ENCODE measurements around the gene DNAAF5.

The DNAAF5 gene

GRCh38 chr7:685540-685939, 41.0 kb upstream of the DNAAF5 start:
- TF ChIP-seq CTCF (IDR thresholded peaks at IDR 0.05), result no peak

- TF ChIP-seq CTCF (IDR thresholded peaks at IDR 0.05), result no peak
Measured at GRCh38 chr7:690478-691360, 35.8 kb upstream of the DNAAF5 start.

- no peak for TF ChIP-seq CTCF (IDR thresholded peaks at IDR 0.05)
Measured at GRCh38 chr7:691361-692045, 35.0 kb upstream of the DNAAF5 start.

- TF ChIP-seq CTCF (IDR thresholded peaks at IDR 0.05), result no peak
Measured at GRCh38 chr7:693280-693679, 33.2 kb upstream of the DNAAF5 start.

- no peak for TF ChIP-seq CTCF (IDR thresholded peaks at IDR 0.05)
Measured at GRCh38 chr7:696426-696811, 30.1 kb upstream of the DNAAF5 start.

GRCh38 chr7:696812-697551, 29.5 kb upstream of the DNAAF5 start:
- no peak for TF ChIP-seq CTCF (IDR thresholded peaks at IDR 0.05)
